NCI-H1048 (cell line): Measurements from ENCODE around the gene POFUT2.

ENCODE experiments used
- DNase-seq: peaks from one replicate; lab custom pipeline; 2025; lab: John Stamatoyannopoulos, UW

POFUT2 gene

DNA sequence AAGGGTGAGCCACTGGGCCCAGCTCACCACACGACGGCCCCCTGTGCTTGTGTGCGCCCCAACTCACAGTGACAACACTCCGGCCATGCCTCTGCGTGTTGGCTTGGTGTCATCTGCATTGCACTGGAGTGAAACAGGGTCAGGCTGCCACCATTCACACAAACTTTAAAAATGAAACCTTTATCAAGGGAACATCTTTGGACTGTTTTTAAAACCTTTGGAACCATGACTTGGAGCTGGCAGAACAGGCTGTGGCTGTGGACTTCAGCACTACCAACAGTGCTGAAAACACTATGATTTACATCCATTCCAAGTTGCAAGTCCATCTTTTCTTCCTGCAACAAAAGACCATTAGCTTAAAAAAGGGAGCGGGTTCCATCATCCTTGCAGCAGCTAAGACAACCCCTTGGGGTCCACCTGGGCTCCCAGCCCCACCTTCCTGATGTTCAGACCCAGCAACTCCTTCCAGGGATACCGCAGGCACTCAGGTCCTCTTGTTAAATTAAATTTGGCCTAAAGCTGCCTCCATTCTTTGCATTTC lies 25.6 kb downstream of the POFUT2 start:
- DNase-seq = no peak

DNA sequence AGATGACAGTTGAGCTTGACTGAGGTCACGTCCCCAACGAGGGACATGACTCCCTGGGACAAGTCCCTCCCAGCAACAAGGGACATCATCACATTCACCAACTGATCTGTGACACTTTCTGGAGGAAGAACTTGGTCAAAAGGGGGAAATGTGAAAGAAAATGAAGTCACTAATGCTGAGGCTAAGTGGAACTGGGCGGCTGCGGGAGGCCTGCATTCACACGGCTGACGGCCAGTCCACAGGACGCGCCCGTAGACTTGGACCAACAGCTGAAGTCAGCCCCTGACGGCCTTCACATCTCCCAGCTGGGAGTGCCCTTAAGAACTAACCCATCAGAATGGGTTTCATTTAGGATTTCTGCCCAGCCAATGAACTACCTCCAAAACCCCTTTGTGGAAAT lies 26.6 kb downstream of the POFUT2 start:
- DNase-seq = no peak

DNA sequence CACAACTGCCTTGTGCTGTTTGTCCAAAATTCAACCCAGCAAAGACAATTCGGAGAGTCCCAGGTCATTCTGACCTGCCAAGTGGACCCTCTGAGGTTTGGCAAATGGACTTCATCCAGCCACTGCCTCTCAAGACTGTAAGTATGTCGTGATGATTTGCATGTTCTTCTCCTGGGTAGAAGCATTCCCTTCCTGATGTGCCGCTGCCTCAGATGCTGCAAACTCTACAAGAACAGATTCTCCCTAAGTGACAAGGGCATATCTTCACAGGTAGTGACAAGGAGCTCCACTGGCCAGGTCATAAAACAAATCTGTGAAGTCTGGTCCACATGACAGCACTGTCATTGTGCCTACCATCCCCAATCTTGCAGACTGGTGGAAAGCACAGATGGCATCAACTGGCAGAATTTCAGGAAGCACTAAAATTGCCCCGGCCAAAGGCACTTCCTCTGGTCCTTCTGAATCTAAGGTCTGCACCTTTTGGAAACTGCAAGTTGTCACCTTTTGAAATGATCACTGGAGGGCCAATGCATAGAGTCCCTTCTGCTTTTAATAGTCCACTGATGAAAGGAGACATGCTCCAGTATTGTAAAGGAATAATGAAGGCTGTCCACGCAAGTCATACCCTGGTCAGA lies 27.4 kb downstream of the POFUT2 start:
- DNase-seq = no peak

DNA sequence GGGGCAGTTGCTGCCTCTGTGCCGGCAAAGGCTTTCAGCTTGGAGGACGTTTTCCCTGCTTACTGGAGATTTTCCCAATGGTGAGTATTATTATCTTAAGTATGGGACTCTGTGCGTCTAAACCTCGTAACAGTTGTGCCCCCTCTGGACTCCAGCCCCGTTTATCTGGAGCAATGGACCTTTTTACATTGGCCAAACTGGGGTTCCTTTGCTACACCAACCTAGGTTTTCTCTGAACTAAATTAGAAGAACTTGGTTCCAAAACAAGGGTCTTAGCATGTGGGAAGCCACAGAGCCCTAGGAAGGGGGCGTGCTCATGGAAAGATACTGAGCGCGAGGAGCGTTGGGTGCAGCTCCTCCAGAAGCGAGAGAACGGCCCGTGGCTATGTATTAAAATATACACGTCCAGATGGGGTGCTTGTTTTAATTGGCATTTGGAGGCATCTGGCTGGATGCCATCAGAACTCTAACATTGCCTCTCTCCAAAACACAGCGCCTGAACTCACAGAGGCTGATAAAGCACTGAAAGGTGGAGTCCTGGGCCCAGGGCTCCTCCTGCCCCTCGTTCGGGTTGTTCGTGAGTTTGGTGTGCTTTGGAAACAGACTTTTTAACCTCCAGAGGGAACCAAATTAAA lies 28.4 kb downstream of the POFUT2 start:
- no peak for DNase-seq

DNA sequence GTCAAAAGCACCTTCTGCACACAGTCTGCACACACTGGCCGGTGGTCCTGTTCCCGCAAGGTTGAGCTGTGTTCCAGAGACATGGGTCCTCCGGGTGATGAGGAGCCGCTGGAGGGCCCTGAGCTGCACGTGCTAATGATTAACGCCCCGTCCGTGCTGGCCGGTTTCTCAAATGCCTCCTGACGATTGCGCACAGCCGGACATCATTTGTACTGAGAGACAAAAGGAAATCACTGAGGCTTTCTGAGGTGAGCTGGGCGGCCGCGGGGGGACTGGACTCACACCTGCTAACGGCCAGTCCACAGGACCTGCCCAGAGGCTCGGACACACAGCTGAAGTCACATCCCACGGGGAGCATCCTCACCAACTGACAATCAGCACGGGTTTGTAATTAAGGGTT lies 29.2 kb downstream of the POFUT2 start:
- DNase-seq = no peak

DNA sequence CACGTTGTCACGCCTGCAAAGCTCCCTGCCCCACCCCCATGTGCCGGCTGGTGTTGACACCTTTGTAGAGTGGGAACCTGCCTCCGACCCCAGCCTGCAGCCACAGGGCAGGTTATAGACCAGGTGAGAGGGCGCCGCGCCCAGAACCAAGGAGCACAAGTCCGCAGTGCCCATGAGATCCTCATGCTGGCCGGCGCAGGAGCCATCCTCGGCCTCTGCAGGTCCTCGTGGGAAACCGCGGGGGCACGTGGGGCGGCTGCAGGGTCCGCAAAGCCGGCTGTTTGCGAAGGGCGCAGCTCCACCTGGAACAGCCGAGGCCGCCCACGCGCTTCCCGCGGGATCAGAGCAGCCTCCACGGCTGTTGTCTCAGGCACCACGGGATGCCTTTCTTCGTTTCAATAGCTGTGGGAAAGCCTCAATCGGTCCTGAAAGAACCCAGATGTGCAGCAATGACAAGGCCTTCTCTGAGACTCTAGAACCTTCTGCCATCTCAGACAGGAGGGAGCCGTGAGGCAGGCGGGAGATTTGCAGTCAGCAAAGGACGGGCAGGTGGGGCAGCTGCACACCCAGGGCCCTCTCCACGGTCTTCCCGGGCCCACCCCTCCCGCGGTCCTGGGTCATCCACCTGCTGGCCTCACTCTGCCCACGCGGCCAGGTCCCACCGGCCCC lies 29.9 kb downstream of the POFUT2 start:
- no peak for DNase-seq

DNA sequence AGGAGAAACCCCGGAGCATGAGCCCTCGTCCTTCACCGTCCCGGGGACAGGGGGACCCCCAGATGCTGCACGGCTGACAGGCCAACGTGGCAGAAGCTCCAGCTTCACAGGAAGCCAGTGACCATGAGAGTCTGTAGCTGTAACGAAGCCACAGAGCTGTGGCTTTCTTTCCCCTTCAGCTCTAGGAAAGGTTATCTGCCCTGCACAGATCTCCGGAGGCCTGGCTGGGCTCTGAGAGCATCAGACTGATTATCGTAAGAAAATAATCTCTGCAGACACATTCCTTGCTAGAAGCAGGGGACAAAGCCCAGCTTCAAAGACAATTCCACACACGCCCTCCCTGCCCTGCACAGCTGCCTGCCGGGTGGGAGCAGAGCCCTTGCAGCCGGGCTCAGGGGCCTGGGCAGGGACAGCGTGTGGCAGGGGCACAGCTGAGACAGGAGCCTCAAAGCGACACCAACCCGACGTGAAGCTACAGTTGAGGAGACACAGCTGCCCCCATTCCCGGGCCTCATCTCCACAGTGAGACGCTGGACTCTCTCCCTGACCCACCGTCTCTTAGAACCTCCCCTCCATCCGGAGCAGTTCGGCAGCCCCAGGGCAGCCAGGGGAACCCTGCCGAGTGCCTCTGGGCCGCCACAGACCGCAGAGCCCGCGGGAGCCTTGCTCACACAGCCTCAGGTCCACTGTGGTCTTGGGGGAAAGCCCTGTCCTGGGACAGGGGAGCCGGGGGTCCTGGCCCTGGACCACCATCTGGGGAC lies 30.6 kb downstream of the POFUT2 start:
- no peak for DNase-seq

DNA sequence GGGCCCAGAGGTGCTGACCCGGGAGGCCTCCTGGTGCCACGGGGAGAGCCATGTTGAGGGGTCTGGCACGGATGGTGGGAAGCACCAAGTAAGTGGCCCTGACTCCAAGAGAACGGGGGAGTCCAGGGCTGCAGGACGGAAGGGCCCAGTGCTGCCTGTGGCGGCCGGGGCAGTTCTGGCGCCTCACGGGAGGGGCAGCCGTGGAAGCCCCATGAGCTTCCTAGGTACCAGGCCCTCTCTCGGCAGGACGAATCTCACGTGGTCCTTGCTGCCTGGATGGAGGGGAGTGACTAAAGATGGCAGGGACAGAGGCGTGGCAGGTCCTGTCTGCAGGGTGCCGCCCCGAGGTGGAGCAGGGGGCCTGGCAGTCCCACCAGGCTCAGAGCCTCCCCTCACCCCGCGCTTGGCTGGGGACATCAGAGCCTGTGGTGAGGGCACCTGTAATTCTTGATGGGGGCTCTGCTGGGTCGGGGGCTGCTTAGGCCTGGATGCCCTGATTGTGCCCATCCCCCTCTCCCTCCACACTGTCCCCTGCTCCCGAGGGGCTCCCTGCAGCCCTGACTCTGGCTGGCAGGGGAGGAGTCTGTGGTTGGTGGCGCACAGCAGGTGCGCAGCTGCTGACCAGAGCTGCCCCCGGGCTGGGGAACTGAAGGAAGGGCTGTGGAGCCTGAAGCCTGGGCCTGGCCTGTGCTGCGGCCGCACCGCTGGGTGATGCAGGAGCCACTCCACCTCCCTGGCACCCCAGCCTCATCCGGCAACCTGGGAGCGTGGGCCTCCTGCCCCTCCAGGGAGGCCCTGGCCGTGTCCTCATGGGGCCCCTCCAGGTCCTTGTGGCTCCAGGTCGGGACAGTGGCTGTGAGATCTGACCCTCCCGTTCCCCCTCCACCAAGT lies 31.4 kb downstream of the POFUT2 start:
- no peak for DNase-seq

DNA sequence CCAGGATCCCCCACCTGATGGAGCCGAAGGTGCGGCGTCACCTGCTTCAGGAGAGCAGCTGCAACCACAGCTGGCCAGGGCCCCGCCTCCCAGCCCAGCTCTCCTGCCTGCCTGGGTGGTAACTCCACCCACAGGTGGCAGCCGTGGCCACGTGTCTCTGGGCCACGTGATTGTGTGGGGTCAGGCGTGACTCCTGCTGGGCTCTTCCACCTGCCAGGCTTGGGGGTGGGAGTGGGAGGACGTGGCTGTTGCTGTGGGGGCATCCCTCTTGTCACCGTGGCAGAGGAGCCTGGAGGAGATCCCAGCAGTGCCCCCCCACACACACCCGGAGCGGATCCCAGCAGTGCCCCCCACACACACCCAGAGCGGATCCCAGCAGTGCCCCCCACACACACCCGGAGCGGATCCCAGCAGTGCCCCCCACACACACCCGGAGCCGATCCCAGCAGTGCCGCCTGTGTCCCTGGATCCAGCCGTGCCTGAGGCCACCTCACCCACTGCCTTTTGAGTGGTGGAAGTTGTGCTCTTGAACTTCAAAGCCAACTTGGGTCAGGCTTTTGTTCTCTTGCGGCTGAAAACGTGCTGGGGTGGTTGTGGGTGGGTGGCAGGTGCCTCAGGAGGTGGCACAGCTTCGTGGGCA lies 32.2 kb downstream of the POFUT2 start:
- no peak for DNase-seq

DNA sequence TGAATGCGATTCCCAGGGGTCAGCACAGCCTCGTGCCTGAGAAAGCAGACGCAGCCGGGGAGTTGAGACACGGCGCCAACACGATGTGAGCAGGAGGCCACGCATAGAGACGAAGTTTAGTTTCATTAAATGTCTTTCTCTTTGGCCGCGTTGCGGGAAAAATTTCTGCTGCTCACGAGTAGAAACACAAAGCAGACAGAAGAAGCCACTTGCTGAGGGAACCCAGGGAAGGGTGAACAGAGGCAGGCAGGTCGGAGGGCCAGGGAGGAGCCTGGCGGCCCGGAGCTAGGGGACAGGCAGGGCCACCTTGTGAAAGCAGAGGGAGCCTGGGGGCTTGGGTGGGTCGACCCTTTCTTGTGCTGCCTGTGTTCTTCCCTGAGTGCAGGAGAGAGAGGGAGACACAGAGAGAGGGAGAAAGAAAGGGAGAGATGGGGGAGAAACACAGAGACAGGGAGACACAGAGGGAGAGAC lies 33.2 kb downstream of the POFUT2 start:
- no peak for DNase-seq

DNA sequence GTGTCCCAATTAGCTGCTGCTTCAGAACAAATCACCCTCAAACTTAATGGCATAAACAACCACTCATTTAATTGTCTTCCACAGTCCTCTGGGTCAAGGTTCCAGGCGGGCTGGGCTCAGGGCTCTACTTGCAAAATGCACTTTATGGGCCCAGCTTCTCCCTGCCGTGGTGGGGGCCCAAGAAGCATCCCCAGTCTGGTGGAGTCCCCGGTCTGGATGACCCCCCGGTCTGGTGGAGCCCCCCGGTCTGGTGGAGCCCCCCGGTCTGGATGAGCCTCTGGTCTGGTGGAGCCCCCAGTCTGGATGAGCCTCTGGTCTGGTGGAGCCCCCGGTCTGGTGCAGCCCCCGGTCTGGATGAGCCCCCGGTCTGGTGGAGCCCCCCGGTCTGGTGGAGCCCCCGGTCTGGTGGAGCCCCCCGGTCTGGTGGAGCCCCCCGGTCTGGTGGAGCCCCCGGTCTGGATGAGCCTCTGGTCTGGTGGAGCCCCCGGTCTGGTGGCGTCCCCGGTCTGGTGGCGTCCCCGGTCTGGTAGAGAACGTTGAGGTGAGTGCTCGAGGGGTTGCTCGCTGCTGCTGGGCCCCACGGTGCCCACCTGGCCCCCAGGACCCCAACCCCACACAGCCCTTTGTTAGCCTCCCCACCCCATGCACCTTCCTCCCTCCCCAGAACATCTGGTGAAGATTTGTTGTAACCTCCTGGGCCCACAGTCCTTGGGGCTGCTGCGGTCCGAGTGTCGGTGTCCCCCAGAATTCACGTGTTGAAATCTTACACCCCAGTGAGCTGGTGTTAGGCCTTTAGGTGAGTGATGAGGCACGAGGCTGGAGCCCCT lies 33.8 kb downstream of the POFUT2 start:
- DNase-seq = no peak

DNA sequence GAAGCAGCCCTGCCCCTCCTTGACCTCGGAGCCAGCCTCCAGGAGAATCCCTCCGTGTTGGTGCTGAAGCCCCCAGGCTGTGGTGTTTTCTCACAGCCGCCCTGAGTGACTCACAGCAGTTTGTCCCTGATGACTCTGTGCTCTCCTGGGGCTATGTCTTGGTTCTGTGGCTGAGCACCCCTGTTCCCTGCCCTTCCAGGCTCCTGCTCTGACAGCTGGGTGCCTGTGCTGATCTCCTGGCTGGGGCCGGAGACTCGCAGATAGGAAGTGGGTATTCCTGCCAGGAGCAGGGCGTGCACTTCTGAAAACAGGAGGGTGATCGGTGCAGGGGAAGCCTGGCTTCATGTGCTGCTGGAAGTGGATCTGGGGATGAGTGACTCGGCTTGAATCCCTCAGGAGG lies 34.5 kb downstream of the POFUT2 start:
- DNase-seq = no peak

DNA sequence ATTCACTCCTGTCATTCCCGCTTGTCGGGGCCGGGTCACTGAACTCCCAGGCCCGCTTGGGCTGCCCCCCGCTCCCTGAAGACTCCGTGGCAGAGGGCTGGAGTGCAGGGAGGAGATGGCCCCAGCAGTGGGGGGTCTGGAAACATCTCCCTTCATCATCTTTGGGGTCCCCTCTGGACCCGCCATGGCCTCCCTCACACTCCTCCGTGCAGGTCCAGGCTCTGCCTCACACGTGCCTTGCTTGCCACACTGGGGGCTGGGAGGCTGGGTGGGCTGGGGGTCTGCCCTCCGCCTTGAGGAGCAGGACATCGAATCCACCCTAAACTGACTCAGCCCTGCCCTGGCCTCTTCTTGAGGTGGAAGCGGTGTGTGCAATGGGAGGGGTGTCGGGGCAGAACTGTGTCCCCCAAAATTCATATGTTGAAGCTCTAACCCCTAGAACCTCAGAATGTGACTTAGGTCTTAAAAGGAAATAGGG lies 35.2 kb downstream of the POFUT2 start:
- no peak for DNase-seq

DNA sequence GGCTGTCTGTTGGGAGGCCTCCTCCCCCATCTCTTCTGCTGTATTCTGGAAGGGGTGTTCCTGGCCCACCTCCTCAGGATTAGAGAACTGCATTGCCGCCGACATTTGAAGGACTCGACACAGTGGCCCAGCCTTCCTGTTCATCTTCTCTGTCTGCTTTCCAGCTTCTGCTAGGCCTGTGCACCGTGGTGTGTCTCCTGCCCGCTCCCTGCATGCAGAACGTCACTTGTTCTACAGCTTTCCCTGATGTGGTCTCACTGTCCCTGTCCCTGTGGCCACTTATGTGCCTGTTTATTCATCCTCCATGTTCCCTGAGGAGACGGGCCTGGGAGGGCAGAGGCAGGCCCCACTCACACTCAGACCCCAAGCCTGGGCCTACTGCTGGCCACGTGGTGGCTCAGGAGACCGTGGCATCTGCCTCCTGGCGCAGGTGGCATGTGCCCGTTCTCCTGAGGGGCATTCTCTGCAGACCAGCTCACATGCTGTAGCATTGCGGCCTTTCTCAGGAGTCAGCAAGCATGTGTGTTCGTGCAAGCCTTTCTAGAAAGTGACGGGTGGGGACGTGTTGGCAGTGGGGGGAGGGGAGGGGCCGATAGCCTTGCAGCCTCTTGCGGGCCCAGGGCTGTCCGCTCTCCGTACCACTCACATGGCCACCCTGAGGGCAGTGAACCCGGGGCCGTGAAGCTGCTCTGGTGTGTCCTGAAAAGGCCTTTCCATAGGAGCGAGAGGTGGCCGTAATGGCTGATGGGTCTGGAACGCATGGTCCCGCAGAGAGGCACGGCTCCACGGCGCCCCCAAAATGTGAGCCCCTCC lies 35.9 kb downstream of the POFUT2 start:
- DNase-seq = no peak

DNA sequence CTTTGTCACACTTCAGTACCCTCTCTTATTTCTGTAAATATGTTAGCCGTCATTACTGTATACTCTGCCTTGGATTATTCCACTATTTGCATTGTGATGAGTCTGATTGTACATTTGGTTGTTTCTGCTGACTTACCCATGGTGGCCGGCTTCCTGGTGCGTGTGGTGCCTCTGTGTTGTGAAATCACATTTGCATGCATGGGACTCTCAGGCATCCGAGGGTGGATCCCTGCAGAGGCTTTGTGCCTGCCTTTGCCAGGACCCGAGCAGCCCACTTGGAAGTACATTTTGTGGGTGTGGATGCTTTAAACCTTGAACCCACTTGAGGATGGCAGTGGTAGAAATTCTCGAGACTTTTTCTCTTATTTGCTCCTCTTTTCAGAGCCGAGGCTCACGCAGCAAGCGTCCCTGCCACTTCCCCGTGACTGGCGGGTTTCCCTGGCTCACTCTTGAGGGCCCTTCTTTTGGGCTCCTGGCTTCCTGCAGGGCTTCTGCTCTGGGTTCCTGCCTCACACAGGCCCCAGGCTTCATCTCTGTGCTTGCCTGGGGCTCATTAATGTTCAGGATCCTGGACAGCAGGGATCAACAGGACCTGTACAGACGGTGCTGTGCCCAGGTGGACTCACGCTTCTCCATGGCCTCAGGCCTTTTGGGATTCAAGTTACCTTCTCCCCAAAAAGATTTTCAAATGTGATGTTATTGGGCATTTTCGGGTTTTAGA lies 36.6 kb downstream of the POFUT2 start:
- DNase-seq = no peak

DNA sequence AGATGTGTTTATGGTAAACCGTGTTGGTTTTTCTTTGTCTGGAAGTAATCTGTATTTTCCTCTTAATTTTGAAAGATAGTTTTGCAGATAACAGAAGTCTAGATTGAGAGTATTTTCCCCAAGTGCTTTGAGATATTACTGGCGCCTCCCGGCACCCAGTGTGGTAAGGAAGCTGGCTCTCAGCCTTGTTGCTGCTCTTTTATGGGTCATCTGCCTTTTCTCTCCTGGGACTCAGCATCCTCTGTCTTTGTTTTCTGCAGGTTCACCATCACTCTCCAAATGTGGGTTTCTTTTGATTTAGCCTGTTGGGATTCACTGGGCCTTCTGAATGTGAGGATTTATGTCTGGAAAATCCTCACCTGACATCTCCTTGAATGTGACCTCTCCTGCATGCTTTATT lies 37.4 kb downstream of the POFUT2 start:
- DNase-seq = no peak

DNA sequence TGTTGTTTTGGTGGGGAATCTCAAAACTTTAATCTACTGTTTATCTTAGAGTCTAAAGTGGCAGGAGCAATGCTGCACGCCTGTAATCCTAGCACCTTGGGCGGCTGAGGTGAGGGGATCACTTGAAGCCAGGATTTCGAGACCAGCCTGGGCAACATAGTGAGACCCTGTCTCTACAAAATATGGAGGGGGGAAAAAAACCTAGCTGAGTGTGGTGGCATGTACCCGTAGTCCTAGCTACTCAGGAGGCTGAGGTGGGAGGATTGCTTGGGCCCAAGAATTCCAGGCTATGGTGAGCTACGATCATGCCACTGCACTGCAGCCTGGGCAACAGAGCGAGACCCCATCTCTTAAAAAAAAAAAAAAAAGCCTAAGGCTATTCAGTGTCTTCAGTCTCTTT lies 38.1 kb downstream of the POFUT2 start:
- DNase-seq = no peak

DNA sequence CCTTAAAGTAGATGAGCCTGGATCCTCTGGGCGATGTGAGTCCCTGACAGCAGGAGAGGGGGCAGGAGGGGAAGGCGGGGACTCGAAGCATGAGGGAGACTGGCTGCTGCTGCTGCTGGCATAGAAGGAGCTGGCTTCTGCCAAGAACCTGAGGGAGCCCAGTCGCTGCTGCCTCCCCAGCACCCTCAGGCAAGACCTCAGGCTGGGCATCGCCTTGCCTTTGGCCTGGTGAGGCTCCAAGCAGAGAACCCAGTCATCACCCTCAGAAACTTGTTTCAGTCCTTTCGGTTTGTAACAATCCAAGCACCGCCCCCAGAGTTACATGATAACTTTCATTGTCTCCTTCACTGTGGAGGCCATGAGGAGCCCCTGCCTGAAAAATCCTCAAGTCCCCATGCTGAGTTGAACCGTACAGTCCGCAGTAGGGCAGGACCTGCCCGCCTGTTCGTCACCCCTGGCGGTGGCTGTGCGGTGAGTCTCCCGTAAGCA lies 38.8 kb downstream of the POFUT2 start:
- no peak for DNase-seq
